ACC112 (cell line): ENCODE data around the gene UBE2O.

Experiments
- H2AFZ ChIP-seq: fragments of 200-600 bp; sonication (generic); one replicate; pipeline ENCODE4 v1.6.0; 2017; ENCODE audit warnings: antibody characterized with exemption, low read length; ENCODE audit not compliant: unreplicated experiment
- H3K27ac ChIP-seq: fragments of 200-600 bp; sonication (generic); 2 replicates; pipeline ENCODE4 v1.5.1; 2014; ENCODE audit warnings: low read depth, mild to moderate bottlenecking, antibody characterized with exemption, low read length, moderate library complexity
- H3K27me3 ChIP-seq: fragments of 200-600 bp; sonication (generic); 2 replicates; pipeline ENCODE4 v1.6.1; 2014; ENCODE audit warnings: mild to moderate bottlenecking, antibody characterized with exemption, low read length, moderate library complexity, mixed read lengths; ENCODE audit not compliant: insufficient read depth
- H3K36me3 ChIP-seq: fragments of 200-600 bp; sonication (generic); 2 replicates; pipeline ENCODE4 v1.6.1; 2016; ENCODE audit warnings: mild to moderate bottlenecking, antibody characterized with exemption, low read length, moderate library complexity, mixed read lengths; ENCODE audit not compliant: insufficient read depth
- H3K4me1 ChIP-seq: fragments of 200-600 bp; sonication (generic); one replicate; pipeline ENCODE4 v1.6.1; 2016; ENCODE audit warnings: low read length, mixed read lengths; ENCODE audit not compliant: insufficient read depth, unreplicated experiment, control insufficient read depth
- H3K4me3 ChIP-seq: fragments of 200-600 bp; sonication (generic); 2 replicates; pipeline ENCODE4 v1.5.1; 2014; ENCODE audit warnings: mild to moderate bottlenecking, low read depth, low read length
- H3K79me2 ChIP-seq: fragments of 200-600 bp; sonication (generic); one replicate; pipeline ENCODE4 v1.6.0; 2016; ENCODE audit warnings: low read length; ENCODE audit not compliant: control insufficient read depth, unreplicated experiment, insufficient read depth

UBE2O gene

DNA sequence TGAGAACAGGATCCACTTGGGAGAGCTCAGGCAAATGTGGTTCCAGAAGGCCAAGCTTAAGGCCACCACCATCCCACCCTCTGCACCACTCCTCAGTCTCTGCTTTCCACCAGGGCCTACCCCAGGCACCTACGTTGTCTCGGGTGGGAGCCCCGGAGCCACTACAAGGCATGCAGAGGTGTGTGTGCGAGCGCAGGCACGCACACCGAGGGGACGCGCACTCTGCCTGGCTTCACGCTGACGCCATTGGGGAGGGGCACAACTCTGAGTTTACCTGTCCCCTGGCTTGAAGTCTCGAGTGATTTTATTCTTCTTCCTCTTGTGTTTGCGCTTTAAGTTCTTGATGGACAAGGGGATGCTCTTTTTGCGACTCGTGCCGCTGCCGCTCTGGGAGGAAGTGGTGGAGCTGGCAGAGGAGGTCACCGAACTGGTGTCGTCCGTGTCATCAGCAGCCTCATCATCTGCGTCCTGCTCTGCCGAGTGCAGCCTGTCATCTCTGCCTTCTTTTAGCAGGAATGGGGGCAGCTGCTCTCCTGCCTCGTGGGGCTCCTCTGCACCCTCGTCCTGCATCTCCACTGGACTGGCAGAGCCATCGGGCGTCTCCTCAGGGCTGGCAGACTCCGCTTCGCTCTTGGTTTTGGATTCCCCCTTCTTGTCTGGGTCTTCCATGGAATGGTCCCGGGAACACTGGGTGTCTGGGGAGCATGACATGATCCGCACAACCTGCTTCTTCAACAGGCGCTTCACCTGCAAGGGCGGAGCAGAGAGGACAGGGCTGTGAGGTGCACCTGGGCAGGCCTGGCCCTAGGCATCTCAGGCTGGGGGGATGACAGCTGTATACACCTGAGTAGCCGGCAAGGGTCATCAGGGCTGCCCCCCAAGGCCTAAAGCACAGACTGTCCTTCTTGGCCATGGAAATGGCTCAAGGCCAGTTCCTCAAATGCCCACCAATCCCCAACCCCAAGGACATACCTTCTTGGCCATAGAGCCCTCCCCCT lies 53.5 kb downstream of the UBE2O start:
- H2AFZ ChIP-seq: no peak overlapping the region
- H3K36me3 ChIP-seq: peaks cover 6% of the 10 kb centered on the region; the same call in 1 of the 2 replicates
- no peaks in the 10 kb centered on the region for H3K79me2 ChIP-seq
- H3K4me3 ChIP-seq: no peak overlapping the region
- no peak overlapping the region for H3K27ac ChIP-seq
- H3K27me3 ChIP-seq: no peaks in the 10 kb centered on the region
- no peaks in the 10 kb centered on the region for H3K4me1 ChIP-seq

DNA sequence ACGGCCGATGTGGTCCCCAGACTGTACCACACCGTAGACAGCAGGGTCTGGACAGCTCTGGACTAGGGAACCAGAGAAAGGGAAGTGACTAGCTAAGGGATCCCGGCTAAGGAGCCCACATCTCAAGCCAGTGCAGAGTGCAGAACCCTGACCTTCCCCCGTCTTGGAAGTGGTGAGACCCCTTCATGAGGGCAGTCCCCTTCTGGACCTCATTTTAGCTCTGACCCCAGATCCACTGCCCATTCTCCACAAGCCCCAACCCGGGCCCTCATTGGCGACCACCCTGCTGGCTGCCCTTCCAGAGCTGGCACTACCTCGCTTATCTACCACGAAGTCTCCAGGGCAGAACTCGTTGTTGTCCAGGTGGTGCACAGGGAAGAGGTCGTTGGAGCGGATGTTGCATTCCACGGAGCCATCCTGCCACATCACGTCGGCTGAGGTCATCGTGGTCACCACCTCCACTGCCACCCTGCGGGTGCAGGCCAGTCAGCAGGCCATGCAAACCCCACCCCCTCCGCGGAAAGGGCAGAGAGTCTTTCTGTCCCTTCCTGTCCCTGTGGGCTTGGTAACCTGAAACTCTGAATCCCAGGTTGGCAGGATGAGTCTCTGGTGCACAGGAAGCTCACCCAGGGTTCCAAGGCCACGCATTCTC lies 54.3 kb downstream of the UBE2O start:
- H3K4me1 ChIP-seq: no peaks in the 10 kb centered on the region
- no peak overlapping the region for H3K4me3 ChIP-seq
- H3K79me2 ChIP-seq: no peaks in the 10 kb centered on the region
- no peaks in the 10 kb centered on the region for H3K27me3 ChIP-seq
- H2AFZ ChIP-seq: no peak overlapping the region
- no peaks in the 10 kb centered on the region; the same call in 1 of the 2 replicates for H3K36me3 ChIP-seq
- no peak overlapping the region for H3K27ac ChIP-seq

DNA sequence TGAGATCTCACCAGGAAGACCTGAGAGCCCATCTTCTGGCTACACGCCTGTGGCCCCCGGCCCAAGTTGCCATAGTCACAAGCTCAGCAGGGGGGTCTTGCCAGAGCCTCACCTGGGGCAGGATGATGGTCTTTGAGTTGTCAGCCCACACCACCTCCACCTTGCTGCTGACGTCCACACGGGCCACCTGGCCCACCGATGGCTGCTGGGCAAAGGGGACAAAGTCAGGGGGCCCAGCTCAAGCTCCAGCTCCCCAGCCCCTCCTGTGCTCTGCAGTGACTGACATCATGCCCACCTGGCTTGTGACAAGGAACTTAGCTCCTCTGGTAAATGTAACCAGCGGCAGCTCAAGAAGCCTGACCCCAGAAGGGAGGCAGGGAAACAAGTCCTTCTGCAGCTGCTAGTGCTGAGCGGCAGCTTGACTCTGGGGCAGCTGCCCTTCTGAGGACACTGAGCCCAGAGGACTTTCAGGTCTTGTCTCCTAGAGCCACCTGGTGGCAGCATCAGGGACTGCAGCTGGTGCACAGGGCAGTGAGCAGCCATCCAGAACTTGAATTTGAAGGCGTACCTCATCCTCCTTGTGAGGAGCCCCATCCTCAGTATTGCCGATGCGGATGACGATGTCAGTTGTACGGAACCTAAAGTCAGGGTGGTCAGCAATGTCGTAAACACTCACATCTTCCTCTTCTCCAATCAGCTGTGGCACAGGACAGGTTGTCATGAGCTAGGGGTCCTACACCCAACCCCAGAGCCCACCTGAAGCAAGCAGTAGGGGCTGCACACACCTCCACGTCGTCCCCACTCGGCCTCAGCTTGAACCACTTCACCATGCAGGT lies 55.0 kb downstream of the UBE2O start:
- no peak overlapping the region for H2AFZ ChIP-seq
- no peaks in the 10 kb centered on the region for H3K27me3 ChIP-seq
- H3K36me3 ChIP-seq: no peaks in the 10 kb centered on the region; the same call in 1 of the 2 replicates

DNA sequence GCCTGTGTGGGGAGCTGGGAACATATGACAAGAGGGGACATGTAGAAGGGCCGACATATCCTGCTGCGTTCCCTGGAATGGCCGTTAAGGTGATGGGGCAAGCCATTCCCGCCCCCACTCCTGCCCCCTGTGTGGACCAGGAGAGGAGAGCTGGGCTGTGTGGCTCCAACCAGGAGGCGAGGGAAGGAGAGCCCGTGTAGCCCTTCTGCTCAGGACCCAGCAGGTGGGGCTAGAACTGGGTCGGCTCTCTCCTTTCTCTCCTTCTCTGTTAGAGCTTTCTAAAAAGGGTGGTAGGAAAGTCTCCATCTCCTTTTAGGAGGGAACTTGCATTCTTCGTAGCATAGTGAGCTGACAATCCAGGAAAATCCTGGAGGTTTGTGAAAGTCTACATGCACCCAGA lies 55.8 kb downstream of the UBE2O start:
- Histone ChIP-seq H3K79me2 (no peaks in the 10 kb centered on the region), H2AFZ (no peak overlapping the region), H3K36me3 (no peaks in the 10 kb centered on the region; the same call in 1 of the 2 replicates), H3K27me3 (no peaks in the 10 kb centered on the region), H3K4me3 (no peak overlapping the region), H3K27ac (no peak overlapping the region), H3K4me1 (no peaks in the 10 kb centered on the region)

More for the DNA sequence above, 55.0 kb downstream of the UBE2O start:
- Histone ChIP-seq H3K27ac (no peak overlapping the region), H3K4me3 (no peak overlapping the region), H3K4me1 (no peaks in the 10 kb centered on the region), H3K79me2 (no peaks in the 10 kb centered on the region)

DNA sequence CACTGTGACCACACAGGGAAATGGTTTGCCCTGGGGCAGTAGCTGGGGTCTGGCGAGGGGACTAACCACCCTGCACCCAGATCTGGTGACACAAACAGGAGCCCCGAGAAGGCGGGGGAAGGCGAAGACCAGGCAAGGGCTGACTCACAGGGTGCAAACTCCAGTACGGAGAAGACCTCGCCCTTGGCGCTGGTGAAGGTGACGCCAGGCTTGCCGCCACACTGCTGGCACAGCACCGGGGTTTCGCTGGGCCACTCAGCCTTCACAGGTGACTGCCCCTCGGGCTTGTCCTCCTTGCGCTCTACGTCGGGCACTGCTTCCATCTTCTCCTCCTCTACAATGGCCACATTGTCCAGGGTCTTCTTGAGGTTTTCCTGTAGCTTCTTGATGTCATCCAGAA lies 57.0 kb downstream of the UBE2O start:
- no peaks in the 10 kb centered on the region for H3K4me1 ChIP-seq
- no peaks in the 10 kb centered on the region; the same call in 1 of the 2 replicates for H3K36me3 ChIP-seq
- H3K79me2 ChIP-seq: no peaks in the 10 kb centered on the region
- H3K27me3 ChIP-seq: no peaks in the 10 kb centered on the region
- no peak overlapping the region for H3K4me3 ChIP-seq
- H3K27ac ChIP-seq: no peak overlapping the region
- no peak overlapping the region for H2AFZ ChIP-seq

DNA sequence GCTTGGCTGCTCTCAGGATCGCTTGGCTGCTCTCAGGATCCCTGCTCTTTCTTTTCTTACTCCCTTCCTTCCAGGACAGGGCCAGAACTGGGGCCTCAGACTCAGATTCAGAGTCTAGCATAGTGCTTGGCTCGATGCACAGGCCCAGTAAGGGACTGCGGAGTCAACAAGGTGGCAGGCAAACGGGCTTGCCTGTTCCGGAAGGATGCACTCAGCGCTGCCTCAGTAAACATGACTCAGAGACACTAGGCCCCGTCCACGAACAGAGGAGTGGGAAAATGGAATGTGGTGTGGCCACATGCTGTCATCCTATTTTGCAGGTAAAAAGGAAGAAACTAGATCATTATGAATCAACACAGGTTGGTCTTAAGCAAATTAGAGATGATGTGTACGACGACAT lies 58.8 kb downstream of the UBE2O start:
- Histone ChIP-seq H2AFZ (no peak overlapping the region), H3K27ac (no peak overlapping the region), H3K4me3 (no peak overlapping the region), H3K79me2 (no peaks in the 10 kb centered on the region), H3K27me3 (no peaks in the 10 kb centered on the region), H3K4me1 (no peaks in the 10 kb centered on the region), H3K36me3 (no peaks in the 10 kb centered on the region; the same call in 1 of the 2 replicates)

DNA sequence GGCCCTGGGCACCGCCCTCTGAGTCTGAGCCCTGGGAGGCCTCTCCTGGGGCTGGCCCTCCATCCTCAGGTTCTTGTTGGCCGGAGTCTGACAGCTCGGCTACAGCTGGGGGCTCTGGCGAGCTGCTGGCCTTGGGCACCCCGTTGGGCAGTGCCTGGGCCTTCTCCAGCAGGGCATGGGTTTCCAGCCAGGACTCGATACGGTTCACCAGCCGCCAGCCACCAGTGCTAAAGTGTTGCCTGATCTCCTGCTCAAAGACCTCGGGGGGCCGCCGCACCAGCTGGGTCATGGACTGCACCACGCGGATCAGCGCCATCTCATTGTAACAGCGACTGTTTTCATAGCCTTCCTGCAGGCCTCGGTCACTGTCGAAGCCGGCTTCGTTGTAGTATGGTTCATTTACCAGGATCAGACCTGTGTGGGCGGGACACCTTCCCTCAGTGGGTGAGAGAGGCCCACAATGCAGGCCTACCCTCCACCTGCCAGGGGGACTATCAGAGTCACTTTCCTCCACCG lies 61.7 kb downstream of the UBE2O start:
- Histone ChIP-seq H3K4me3 (no peak overlapping the region), H3K27me3 (no peaks in the 10 kb centered on the region), H3K27ac (no peak overlapping the region), H3K79me2 (peaks cover 20% of the 10 kb centered on the region), H3K4me1 (peaks cover 15% of the 10 kb centered on the region), H2AFZ (no peak overlapping the region), H3K36me3 (peaks cover 6% of the 10 kb centered on the region; the same call in 1 of the 2 replicates)

DNA sequence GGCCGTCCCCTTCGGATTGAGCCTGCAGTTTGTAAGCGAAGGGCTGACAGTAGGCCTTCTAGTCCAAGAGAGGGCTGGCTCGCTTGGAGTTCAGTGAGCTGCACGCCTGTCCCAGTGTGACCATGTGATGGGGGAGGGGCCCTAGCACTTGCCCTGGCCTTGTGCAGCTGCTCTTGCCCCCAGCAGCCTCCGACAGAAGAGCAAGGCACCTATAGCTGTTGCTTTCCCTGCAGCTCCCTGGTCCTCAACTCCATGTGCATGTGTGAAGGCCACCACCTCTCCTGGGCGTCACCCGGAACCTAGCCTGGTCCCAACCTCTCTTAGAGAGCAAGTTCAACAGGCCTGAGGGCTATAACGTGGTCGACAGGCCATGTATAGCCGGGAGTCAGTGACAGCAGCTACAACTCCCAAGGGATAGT lies 62.9 kb downstream of the UBE2O start:
- Histone ChIP-seq H3K27ac (no peak overlapping the region), H3K79me2 (peaks cover 31% of the 10 kb centered on the region), H3K4me1 (peaks cover 15% of the 10 kb centered on the region), H3K27me3 (no peaks in the 10 kb centered on the region), H3K4me3 (no peak overlapping the region), H2AFZ (no peak overlapping the region), H3K36me3 (peaks cover 9% of the 10 kb centered on the region; the same call in 1 of the 2 replicates)

DNA sequence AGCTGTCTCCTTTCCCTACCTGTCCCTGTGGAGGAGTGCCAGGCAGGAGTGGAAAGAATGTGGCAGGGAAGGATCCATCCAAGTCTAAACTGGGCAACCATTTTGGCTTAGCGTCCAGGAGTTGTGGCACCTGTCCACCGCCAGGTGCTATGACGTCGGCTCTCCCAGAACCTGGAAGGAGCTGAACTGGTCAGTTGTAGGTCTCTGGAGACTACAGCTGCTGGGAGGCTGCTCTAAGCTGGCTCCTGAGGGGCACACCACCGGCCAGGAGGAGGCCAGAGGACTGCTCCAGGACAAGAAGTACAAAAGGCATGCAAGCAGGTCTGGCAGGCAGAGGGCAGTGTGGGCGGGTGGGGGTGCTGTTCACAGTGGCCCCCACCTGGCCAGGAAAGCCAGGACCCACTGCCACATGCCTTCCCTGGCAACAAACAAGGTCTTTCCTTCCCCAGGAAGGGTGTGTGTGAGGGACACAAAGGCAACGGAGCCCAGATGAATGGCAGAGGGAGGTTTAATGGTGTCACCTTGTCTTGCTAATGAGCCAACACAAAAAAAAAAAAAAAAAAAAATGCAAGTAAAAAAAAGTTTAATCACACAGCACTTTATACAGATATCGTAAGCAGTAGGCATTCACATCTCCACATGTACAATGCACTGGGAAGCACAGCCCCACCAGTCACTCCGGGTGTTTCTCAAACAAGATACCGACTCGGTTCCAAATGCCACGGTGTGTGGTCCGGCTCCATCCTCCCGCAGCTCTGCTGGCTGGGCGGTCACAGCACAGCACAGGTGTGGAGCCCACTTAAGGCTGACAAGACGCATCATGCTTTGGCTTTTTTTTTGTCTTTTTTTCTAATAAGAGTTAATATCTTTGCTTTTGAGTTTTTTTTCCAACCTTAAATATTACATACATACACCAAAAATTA lies 63.7 kb downstream of the UBE2O start:
- H3K27ac ChIP-seq: peak overlapping the region; percentile 26; the same call in 1 of the 2 replicates
- H2AFZ ChIP-seq: no peak overlapping the region
- H3K79me2 ChIP-seq: peaks cover 35% of the 10 kb centered on the region
- H3K36me3 ChIP-seq: peaks cover 9% of the 10 kb centered on the region; the same call in 1 of the 2 replicates
- H3K4me3 ChIP-seq: no peak overlapping the region
- no peaks in the 10 kb centered on the region for H3K27me3 ChIP-seq
- H3K4me1 ChIP-seq: peaks cover 15% of the 10 kb centered on the region
